ENCODE data around the gene CSKMT. TPM values are rescaled to one million over a fixed set of nuclear protein-coding genes. Genes with fewer than 3 reads are reported as not detected.
"Not testable (repeated sequence)": the region's sequence is repeated elsewhere in the genome, so short reads cannot be mapped to it uniquely, and the experiment has no call there.

The CSKMT gene
- polyA plus RNA-seq, 4 donors = 3.8 to 7.5 (median 4.9) TPM

GRCh38 chr11:62654297-62654696 lies 10.8 kb upstream of the CSKMT start:
- DNase-seq (ENCODE audit: low read depth in 4 of 4, low spot score in 3 of 4) = no peak

- DNase-seq (ENCODE audit: low read depth in 4 of 4, low spot score in 3 of 4) = no peak
Measured at GRCh38 chr11:62656796-62657429, 8.2 kb upstream of the CSKMT start.

- DNase-seq (ENCODE audit: low read depth in 4 of 4, low spot score in 3 of 4) = no peak
Measured at GRCh38 chr11:62664405-62665074, 572 bp upstream of the CSKMT start.

GRCh38 chr11:62665599-62666258 lies 617 bp downstream of the CSKMT start:
- no peak for DNase-seq (ENCODE audit: low read depth in 4 of 4, low spot score in 3 of 4)

- DNase-seq (ENCODE audit: low read depth in 4 of 4, low spot score in 3 of 4) = no peak
Measured at GRCh38 chr11:62666259-62666926, 1.3 kb downstream of the CSKMT start.

GRCh38 chr11:62667460-62667859 lies 2.3 kb downstream of the CSKMT start:
- no peak for DNase-seq (ENCODE audit: low read depth in 4 of 4, low spot score in 3 of 4)

- no peak for DNase-seq (ENCODE audit: low read depth in 4 of 4, low spot score in 3 of 4)
Measured at GRCh38 chr11:62669420-62670161, 4.5 kb downstream of the CSKMT start.

- DNase-seq (ENCODE audit: low read depth in 4 of 4, low spot score in 3 of 4) = no peak
Measured at GRCh38 chr11:62671236-62671607, 6.1 kb downstream of the CSKMT start.

GRCh38 chr11:62671608-62672389 lies 6.7 kb downstream of the CSKMT start, which contains the start of the genes LBHD1 and UQCC3:
Gene LBHD1 (minus strand): TSS chr11:62672267. CDS start chr11:62670031, 2,236 bp downstream.
Gene UQCC3 (plus strand): TSS chr11:62671673. CDS start chr11:62671746, 73 bp downstream.
- DNase-seq (ENCODE audit: low read depth in 4 of 4, low spot score in 3 of 4) = peak; percentile 72 to 80 (median 74)

- no peak for DNase-seq (ENCODE audit: low read depth in 4 of 4, low spot score in 3 of 4)
Measured at GRCh38 chr11:62673196-62673525, 8.0 kb downstream of the CSKMT start.

GRCh38 chr11:62675415-62675814 lies 10.3 kb downstream of the CSKMT start:
- DNase-seq (ENCODE audit: low read depth in 4 of 4, low spot score in 3 of 4) = not testable (repeated sequence)

- no peak for DNase-seq (ENCODE audit: low read depth in 4 of 4, low spot score in 3 of 4)
Measured at GRCh38 chr11:62676698-62677097, 11.6 kb downstream of the CSKMT start.

GRCh38 chr11:62677156-62677555 lies 12.0 kb downstream of the CSKMT start:
- DNase-seq (ENCODE audit: low read depth in 4 of 4, low spot score in 3 of 4) = no peak

GRCh38 chr11:62677714-62678113 lies 12.6 kb downstream of the CSKMT start:
- DNase-seq (ENCODE audit: low read depth in 4 of 4, low spot score in 3 of 4) = no peak

- DNase-seq (ENCODE audit: low read depth in 4 of 4, low spot score in 3 of 4) = no peak
Measured at GRCh38 chr11:62678433-62678769, 13.3 kb downstream of the CSKMT start.

- DNase-seq (ENCODE audit: low read depth in 4 of 4, low spot score in 3 of 4) = peak; percentile 70 to 80 (median 76)
Measured at GRCh38 chr11:62678770-62679696, 13.9 kb downstream of the CSKMT start, which contains the start of gene UBXN1. Gene UBXN1 (minus strand): TSS chr11:62679073. CDS start chr11:62678923, 150 bp downstream.

- no peak for DNase-seq (ENCODE audit: low read depth in 4 of 4, low spot score in 3 of 4)
Measured at GRCh38 chr11:62680825-62681240, 15.7 kb downstream of the CSKMT start.

GRCh38 chr11:62682518-62682917 lies 17.4 kb downstream of the CSKMT start:
- no peak for DNase-seq (ENCODE audit: low read depth in 4 of 4, low spot score in 3 of 4)
